ENCODE measurements around the gene RAB43.
"Not testable (repeated sequence)": the region's sequence is repeated elsewhere in the genome, so short reads cannot be mapped to it uniquely, and the experiment has no call there.

RAB43 gene

DNA sequence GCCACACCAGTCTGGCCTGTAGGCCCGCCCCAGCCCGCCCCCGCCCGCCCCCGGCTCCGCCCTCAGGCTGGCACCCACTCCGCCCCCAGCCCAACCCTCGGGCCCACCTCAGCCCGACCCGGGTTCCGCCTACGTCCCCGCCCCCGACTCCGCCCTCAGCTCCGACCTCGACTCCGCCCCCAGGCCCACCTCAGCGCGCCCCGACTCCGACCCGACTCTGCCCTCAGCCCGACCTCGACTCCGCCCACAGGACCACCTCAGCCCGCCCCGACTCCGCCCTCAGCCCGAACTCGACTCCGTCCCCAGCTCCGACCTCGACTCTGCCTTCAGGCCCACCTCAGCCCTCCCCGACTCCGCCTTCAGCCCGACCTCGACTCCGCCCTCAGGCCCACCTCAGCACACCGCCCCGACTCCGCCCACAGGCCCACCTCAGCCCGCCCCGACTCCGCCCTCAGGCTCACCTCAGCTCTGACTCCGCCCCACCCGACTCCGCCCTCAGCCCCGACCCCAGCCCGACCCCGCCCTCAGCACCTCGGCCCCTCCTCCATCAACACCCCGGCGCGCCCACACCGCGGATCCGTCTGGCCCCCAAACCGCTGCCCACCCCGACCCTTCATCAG lies at the start of gene RAB43:
Gene RAB43 (minus strand): TSS at position 13 of the 620 bp plus-strand sequence. CDS start 315 bp downstream, outside the sequence.
- DNase-seq (ENCODE audit: low spot score) = peak; percentile 90

DNA sequence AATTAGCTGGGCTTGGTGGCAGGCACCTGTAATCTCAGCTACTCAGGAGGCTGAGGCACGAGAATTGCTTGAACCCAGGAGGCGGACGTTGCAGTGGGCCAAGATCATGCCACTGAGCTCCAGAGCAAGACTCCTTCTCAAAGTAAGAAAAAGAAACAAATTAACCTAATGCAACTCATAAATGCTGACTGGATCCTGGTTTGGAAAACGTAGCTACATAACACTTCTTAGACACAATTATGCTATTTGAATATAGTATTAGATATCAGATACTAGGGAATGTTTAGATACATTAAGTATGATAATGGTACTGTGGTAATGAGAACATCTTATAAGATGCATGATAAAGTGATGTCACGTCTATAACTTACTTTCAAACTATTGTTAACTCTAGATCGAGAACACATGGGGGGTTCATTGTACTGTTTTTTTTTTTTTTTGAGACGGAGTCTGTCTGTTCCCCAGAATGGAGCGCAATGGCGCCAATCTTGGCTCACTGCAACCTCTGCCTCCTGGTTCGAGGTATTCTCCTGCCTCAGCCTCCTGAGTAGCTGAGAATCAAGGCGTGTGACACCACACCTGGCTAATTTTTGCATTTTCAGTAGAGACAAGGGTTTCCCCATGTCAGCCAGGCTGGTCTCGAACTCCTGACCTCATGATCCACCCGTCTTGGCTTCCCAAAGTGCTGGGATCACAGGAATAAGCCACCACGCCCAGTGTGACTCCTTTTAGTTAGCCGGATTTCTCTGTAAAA lies 45.2 kb upstream of the RAB43 start:
- DNase-seq (ENCODE audit: low spot score) = no peak

DNA sequence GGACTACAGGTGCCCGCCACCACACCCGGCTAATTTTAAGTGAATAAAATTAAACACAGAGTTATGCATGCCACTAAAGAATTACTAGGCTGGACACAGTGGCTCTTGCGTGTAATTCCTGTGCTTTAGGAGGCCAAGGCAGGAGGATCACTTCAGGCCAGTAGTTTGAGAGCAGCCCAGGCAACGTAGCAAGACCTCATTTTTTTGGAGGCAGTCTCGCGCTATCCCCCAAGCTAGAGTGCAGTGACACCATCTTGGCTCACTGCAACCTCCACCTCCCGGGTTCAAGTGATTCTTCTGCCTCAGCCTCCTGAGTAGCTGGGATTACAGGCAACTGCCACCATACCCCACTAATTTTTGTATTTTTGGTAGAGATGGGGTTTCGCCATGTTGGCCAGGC lies 44.0 kb upstream of the RAB43 start:
- not testable (repeated sequence) for DNase-seq (ENCODE audit: low spot score)

DNA sequence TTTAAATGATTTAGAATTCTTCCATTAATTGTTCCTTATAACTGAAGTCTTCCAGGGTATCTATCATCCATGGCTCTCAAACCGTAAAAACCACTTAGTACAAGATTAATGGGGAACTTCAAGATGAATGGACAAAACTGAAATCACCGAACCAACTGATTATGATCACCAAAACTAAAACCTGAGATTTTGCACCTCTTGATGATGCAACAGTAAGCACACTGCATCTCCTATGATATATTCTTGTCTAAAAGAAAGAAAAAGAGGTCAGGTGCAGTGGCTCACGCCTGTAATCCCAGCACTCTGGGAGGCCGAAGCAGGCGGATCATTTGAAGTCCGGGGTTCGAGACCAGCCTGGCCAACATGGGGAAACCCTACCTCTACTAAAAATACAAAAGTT lies 42.9 kb upstream of the RAB43 start:
- DNase-seq (ENCODE audit: low spot score) = no peak

DNA sequence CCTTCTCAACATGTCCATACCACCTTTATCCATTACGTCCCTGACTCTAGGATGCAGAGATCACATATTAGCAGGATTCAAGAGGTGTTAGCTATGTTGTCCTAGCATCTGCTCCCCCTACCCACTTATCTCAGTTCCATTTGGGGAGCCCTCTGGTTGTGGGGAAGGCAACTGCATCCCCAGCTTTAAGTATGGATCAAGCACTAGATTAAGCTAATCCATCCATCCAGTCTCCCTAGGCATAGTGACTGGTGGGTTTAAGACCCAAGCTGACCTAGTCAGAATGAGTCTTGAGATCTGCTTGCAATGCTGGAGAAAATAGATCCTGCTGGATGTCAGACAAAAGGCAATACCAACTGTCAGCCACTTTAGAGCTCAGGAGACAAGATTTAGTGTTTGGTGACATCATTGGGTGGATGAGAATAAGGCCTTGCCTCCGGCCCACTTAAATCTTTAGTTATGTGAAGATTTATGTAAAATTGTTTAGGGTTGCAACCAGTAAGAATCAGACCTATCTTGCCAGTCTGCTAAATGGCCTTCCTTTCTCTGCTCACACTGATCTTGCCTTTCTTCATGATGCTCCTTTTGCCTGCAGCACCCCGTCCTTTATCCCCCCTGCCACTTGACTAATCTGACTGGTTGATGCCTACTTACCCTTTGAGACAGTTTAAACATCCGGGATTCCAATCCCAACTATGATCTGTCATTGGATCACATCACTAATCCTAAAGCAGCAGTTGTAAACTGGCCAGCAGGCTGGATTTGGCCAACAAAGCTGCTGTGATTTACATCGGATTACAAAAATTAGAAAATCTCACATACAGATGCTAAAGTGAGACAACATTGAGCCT lies 41.4 kb upstream of the RAB43 start:
- peak; percentile 36 for DNase-seq (ENCODE audit: low spot score)

DNA sequence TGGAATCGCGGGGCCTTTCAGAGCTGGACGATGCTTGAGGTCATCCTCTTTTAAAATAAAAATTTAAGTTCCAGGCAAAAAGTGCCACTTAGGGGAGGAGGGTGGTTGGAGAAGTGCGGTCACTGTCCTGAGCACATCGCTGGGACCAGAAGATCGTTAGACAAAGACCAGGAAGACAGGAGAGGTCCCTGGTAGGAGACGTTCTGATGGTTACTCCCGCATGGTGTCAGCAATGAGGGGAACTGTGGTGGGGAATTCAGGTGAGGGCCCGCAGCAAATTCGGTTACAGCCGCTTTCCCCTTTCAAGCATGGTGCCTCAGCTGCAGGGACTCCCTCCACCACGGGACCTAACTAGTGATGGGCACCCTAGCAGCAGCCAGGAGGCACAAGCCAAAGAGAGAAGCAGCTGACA lies 40.3 kb upstream of the RAB43 start:
- peak; percentile 43 for DNase-seq (ENCODE audit: low spot score)

DNA sequence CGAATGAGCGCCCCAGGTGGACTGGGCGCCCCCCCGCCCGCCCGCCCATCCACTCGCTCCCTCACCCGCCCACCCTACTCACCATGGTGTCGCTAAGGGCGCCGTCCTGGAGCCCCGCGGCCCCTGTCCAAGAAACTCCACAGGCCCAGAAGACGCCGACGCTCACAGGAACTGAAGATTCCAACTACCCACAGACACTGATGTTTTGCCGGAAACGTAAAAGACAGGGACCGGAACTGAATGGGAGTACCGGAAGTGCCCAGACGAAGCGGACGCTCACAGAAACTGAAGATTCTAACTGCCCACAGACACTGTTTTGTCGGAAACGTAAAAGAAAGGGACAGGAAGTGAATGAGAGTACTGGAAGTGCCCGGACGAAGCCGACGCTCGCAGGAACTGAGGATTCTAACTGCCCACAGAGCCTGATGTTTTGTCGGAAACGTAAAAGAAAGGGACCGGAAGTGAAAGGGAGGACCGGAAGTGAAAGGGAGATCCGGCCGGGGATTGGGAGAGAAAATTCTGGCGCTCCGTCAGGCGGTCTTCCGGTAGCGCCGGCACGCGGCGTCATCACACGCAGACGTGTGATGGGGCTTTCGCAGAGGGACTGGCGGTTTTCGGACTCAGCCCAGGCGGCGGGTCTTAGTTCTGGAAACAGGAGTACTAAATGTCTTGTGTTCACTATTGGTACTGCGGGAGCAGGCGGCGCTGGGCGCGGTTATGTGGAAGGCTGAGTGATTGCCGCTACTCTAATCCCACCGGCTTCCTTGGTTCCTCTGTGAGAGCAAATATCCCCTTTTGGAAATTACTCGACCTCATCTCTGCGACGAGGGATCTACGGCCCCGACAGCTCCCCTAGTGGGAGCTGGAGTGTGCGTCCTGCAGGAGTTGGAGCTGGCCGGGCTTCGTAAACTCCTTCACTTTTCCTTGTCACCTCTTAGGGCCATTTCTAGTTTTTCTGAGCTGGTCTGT lies 39.6 kb upstream of the RAB43 start, which contains the start of gene ISY1:
Gene ISY1 (minus strand): TSS at position 173 of the 969 bp plus-strand sequence. CDS start 88 bp downstream, at position 85.
- peak; percentile 97 for DNase-seq (ENCODE audit: low spot score)

DNA sequence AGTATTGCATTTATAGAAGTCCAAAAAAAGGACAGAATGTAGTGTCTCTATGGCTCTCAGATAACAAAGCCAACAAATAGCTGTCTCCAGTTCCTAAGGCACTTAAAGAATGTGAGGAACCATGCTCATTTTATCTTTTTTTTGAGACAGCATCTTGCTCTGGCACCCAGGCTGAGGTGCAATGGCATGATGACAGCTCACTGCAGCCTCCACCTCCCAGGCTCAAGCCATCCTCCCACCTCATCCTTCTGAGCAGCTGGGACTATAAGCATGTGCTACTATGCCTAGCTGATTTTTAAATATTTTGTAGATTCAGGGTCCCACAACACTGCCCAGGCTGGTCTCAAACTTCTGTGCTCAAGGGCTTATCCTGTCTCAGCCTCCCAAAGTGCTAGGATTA lies 23.2 kb upstream of the RAB43 start:
- DNase-seq (ENCODE audit: low spot score) = no peak

DNA sequence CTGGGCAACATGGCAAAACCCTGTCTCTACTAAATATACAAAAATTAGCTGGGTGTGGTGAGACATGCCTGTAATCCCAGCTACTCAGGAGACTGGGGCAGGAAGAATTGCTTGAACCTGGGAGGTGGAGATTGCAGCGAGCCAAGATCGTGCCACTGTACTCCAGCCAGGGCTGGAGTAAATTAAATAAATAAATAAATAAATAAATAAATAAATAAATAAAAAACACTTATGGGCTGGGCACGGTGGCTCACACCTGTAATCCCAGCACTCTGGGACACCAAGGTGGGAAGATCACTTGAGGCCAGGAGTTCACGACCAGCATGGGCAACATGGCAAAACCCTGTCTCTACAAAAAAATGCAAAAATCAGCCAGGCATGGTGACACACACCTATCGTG lies 19.4 kb upstream of the RAB43 start:
- DNase-seq (ENCODE audit: low spot score) = not testable (repeated sequence)

DNA sequence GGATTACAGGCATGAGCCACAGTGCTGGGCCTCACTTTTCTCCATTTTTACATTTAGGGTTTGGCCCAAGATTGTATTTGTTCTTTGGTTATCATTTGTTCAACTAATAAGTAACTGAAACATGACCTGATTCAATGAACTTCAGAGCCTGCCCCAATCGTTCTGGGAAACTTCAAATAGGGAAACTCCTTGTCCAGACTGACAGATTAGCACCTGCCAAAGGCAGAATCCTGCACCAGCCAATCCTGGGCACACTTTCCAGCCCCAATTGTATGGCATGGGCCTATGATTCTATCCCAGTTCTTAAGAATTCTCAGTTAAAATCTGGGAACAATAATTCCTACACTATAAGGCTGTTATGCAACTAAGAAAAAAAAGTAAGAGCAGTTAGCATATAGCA lies 18.3 kb upstream of the RAB43 start:
- no peak for DNase-seq (ENCODE audit: low spot score)

DNA sequence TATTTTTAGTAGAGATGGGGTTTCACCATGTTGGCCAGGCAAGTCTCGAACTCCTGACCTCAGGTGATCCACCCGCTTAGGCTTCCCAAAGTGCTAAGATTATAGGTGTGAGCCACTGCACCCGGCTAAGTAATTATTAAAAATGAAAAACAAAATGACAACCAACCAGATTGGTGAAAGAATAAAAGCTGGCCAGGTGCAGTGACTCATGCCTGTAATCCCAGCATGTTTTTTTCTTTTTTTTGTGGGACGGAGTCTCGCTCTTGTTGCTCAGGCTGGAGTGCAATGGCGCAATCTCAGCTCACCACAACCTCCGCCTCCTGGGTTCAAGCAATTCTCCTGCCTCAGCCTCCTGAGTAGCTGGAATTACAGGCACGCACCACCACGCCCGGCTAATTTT lies 14.7 kb upstream of the RAB43 start:
- DNase-seq (ENCODE audit: low spot score) = not testable (repeated sequence)

DNA sequence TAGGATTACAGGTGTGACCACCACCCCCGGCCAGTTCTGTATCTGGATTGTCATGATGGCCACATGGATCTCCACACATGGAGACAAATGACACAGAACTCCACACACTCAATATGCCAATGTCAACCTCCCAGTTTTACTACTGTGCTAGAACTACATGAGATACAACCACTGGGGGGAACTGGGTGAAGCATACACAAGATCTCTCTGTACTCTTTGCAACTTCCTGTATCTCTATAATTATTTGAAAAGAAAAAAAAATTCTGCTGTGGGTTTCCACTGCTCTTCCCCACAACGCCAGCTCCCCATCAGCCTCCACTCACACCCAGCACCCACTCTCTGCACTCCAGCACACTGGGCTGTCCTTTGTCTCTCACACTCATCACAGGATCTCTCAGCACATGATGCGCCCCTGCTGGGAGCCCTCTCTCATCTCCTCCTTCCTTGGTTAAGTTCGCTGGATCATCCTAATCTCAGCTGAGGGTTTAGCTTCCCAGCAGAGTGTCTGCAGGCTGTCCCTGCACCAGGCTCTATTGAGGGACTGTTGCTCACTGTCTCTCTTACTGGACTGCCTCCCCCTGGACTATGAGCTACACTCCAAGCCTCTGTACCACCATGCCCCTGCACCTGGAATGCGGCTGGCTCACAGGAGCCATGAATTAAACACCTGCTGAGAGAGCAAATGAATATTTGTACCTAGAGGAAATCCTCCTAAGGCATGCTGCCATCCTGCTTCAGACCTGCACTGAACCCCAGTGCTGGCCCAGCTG lies 10.7 kb upstream of the RAB43 start:
- no peak for DNase-seq (ENCODE audit: low spot score)

DNA sequence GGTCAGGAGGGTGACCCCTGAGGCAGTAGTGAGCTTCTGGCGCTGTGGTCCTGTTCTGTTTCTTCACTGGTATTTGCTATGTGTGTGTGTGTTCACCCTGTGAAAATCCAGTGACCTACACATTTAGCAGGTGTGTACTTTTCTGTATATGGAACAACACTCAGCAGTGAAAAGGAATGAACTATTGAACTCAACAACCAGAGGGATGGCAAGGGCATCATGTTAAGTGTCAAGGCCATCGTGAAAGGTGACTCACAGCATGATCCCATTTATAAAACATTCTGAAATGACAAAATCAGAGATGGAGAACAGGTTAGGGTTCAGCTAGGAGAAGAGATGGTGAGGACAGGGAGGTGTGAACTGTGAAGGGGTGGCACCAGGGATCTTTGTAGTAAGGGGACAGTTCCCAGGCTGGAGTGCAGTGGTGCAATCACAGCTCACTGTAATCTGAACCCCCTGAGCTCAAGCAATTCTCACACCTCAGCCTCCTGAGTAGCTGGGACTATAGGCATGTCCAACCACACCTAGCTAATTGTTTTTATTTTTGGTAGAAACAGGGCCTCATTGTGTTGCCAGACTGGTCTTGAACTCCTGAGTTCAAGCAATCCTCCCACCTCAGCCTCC lies 10.0 kb upstream of the RAB43 start:
- no peak for DNase-seq (ENCODE audit: low spot score)

DNA sequence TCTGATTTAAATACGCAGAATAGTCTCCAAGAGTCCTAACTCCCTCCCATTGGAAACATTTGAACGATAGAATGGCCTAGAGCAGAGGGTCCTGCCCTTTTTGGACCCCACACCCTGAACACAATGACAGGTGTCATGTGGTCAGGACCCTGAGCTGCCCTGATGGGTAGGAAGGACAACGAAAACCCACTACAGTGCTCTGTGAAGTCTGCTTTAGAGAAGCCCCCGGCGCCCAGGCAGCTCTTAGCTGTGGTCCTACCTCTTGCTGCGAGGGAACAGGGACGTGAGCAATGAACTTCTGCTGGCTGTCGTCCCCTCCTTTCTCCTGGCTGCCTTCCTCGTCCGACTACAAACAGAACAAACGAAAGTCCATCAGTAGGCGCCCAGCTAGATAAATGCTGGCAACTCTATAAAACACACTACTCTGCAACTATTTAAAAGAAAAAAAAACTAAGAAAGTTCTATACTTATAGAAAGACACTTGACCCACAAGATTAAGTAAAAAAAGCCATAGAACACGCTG lies 8.7 kb upstream of the RAB43 start:
- DNase-seq (ENCODE audit: low spot score) = no peak

DNA sequence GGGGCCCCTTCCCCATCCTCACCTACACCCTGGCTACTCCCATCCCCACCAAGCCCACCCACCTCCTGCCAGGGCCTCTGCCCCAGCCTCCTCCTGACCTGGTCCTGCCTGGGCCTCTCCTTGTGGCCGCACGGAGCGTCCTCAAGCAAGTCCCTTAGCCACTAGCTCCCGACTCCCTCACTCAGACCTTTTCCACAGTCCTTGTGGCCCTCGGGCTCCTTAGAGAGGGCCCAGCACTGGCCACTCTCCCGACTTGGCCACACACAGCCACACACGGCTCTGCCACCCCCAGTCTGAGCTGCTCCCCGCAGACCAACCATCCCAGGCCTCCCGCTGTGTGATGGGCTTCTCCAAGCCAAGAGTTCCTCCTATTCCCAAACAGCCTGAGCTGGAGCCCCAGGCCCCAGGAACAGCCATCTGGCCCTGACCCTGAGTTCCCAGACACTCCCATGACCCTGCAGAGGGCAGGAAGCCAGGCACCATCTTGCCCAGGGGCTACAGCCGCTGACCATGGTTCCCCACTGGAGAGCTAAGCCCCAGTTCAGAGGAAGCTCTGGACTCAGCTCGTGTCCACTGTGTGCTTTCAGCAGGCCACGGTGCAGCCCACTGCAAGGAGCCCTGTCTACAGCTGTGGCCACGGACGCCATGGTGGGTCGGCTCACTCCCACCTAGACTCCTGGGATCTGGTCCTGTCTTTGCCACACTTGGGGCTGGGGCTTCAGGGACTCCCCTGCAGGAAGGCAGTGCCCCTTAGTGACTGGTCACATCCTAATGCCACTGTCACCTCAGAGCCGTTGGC lies 7.0 kb upstream of the RAB43 start:
- DNase-seq (ENCODE audit: low spot score) = no peak

DNA sequence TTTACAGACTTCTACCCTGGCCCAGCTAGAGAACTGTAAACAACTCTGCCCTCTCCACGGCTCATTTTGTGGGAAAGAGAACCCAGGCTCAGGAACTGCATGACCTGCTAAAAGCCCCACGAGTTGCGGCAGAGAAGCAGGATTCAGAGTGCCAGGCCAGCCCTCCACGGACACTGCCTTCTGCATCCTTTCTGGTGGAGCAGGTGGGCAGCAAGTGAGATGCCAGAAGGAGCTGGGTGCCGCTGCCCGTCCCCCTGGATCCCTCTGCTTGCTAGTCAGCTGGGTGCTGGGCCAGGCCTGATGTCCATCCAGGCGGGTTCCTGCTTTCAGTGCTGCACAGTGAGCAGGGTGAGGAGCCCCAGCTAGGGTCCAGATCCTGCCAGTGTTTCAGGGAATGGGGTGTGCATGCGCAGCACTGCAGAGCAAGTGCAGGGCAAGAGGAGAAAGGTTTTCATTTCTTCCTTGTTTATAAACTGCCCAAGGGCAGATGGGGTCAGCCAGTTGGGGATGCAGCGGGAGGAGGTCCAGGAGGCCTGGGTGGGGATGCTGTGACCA lies 5.2 kb upstream of the RAB43 start:
- no peak for DNase-seq (ENCODE audit: low spot score)

DNA sequence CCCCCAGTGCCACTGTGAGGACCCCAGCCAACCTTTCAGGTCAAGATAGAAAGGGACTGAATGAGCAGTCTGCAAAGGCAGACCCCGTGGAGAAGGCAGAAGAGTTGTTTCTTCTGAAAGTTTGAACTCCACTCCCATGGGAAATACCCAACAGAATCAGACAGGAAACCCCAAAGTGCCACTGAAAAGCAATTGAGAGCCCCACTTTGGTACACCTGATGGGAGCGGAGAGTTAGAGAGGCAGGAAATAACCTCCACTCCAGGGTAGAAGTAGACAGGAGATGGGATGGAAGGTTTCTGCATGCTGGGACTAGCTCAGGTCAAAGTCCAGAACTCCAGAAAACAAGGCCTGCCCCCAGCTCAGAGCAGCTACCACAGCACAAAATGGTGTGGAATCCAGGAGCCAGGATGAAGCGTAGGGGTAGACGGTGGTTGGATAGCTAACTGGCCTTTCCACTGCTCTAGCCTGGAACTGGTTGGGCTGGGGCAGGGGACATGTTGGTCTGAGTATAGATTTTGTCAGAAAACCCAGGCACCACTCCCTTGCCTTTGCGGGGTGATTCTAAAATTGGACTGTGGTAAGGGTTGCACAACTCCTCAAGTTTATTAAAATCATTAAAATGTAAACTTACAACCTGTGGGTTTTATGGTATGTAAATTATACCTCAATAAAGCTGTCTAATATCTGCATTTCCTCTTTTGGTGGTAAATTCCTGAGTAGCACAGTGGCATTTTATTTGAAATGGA lies 1.9 kb upstream of the RAB43 start:
- DNase-seq (ENCODE audit: low spot score) = peak; percentile 15

DNA sequence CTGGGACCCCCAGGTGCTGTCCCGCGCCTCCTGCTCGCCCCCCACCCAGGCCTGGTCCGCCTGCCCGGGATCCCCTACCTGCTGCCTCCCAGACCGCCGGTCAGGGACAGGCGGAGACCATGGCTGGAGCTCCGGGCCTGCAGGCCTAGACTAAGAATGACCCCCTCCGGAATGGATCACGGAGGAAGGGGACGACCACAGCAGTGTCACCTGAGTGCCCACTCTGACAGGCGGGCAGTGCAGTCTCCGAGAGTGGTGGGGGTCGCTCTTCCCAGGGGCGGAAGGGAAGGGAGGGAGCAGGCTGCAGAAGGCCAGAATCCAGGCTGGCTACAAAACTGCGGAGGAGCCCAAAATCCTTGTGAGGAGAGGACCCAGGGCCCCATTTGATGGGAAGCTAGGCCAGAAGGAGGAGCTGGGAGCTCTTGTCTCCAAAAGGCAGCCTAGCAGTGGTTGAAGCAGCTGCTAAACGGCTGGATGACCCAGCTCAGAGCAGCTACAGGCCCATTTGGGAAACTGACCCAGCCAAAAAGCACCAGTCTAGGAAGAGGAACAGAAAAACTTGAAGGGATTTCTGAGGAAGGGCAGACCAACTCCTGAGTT lies 908 bp upstream of the RAB43 start:
- DNase-seq (ENCODE audit: low spot score) = peak; percentile 50
